ENCODE data around the gene GMCL2. TPM values are rescaled to one million over a fixed set of nuclear protein-coding genes. Genes with fewer than 3 reads are reported as not detected.
A peak's percentile ranks its signal among the peaks of the same experiment; 100 is the strongest.
"Not testable (repeated sequence)": the region's sequence is repeated elsewhere in the genome, so short reads cannot be mapped to it uniquely, and the experiment has no call there.

GMCL2 gene
- total RNA-seq, 1 donor from 2014 or later: not detected

DNA sequence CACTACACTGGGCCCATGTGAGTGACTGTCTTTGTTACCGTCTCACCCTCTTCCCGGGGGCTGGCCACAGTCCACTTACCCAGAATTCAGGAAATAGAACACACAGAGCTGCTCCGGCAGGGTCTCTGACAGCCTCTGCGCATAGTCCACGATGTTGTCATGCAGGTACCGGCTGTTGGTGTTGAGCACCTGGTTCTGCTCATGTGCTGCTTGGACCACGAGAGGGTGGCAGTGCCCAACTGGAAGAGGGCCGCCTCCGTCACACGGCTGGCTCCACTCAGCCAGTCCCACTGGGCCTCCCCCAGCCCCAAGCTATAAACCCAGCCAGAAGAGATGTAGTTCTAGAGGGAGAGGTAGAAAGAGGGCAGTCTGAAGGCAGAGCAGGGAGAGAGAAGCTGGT, 42.7 kb upstream of the GMCL2 start:
- Histone ChIP-seq H3K27ac (no peak overlapping the region), H3K27me3 (ENCODE audit: low read depth) (no peaks in the 10 kb centered on the region), H3K9me3 (no peaks in the 10 kb centered on the region), H3K36me3 (peaks cover 60% of the 10 kb centered on the region), H3K4me3 (no peak overlapping the region), H3K4me1 (peaks cover 39% of the 10 kb centered on the region)
- intact Hi-C loops (cut with DNase I): no loop called here
- TF ChIP-seq, protein P1, sequence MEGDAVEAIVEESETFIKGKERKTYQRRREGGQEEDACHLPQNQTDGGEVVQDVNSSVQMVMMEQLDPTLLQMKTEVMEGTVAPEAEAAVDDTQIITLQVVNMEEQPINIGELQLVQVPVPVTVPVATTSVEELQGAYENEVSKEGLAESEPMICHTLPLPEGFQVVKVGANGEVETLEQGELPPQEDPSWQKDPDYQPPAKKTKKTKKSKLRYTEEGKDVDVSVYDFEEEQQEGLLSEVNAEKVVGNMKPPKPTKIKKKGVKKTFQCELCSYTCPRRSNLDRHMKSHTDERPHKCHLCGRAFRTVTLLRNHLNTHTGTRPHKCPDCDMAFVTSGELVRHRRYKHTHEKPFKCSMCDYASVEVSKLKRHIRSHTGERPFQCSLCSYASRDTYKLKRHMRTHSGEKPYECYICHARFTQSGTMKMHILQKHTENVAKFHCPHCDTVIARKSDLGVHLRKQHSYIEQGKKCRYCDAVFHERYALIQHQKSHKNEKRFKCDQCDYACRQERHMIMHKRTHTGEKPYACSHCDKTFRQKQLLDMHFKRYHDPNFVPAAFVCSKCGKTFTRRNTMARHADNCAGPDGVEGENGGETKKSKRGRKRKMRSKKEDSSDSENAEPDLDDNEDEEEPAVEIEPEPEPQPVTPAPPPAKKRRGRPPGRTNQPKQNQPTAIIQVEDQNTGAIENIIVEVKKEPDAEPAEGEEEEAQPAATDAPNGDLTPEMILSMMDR (IDR thresholded peaks at IDR 0.05): no peak
- ATAC-seq (no peak), DNase-seq (peak; percentile 35)

DNA sequence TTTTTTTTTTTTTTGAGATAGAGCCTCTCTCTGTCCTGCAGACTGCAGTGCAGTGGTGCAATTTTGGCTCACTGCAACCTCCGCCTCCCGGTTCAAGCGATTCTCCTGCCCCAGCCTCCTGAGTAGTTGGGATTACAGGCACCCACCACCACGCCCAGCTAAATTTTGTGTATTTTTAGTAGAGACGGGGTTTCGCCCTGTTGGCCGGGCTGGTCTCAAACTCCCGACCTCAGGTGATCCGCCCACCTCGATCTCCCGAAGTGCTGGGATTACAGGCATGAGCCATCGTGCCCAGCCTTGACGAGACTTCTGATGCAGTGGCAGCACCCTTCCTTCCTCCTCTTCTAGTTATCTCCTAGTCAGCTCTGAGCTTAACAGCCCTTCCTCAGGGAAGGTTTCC, 41.9 kb upstream of the GMCL2 start:
- peak; percentile 10 for DNase-seq
- intact Hi-C loops (cut with DNase I); H3K9me3 ChIP-seq; H3K4me3 ChIP-seq; H3K27ac ChIP-seq; H3K27me3 ChIP-seq (ENCODE audit: low read depth); ATAC-seq: not testable (repeated sequence)
- H3K36me3 ChIP-seq: peaks cover 66% of the 10 kb centered on the region
- peaks cover 32% of the 10 kb centered on the region for H3K4me1 ChIP-seq

DNA sequence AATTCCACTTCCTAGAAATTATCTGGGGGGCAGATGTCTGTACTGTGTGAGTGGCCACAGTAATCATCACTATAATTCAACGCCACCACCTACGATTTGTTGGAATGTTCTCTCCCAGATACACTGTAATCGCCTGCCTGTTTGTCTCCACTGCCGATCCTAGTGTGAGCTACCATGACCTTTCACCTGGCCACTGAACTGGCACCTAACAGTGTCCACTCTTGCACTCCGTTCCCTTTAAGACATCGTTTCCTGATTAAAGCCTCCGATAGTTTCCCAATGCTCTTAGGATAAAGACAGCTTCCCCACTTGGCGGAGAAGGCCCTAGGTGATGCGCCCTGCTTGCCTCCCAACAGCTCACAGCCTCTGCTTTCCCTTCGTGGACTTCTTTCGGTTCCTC, 41.4 kb upstream of the GMCL2 start:
- H3K4me3 ChIP-seq: no peak overlapping the region

DNA sequence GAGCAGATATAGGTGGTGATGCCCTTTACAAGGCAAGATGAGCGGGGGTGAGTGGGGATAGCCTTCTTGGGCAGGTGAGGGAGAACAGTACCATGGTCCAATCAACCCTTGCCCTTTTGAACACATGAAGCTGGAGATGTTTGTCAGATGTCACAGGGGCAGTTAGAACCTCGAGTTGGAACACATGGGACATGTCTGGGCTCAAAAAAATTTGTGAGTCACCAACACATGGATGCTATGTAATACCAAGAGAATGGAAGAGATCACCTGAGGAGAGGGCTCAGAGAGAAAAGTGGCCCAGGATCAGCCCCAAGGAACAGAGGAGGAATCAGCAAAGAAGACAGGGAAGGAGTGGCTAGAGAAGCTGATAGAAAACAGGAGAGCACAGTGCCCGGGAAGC, 40.8 kb upstream of the GMCL2 start:
- TF ChIP-seq, protein P1 (IDR thresholded peaks at IDR 0.05): no peak
- intact Hi-C loops (cut with DNase I): no loop called here
- H3K4me1 ChIP-seq: peaks cover 27% of the 10 kb centered on the region
- peaks cover 69% of the 10 kb centered on the region for H3K36me3 ChIP-seq
- H3K9me3 ChIP-seq: no peaks in the 10 kb centered on the region
- H3K27ac ChIP-seq: no peak overlapping the region
- no peaks in the 10 kb centered on the region for H3K27me3 ChIP-seq (ENCODE audit: low read depth)
- DNase-seq: no peak
- H3K4me3 ChIP-seq: no peak overlapping the region
- ATAC-seq: no peak

More for the DNA sequence above, 41.4 kb upstream of the GMCL2 start:
- peaks cover 69% of the 10 kb centered on the region for H3K36me3 ChIP-seq
- ATAC-seq (no peak), DNase-seq (no peak)
- intact Hi-C loops (cut with DNase I): no loop called here
- H3K27ac ChIP-seq: no peak overlapping the region
- no peaks in the 10 kb centered on the region for H3K9me3 ChIP-seq
- TF ChIP-seq, protein P1 (IDR thresholded peaks at IDR 0.05): no peak
- no peaks in the 10 kb centered on the region for H3K27me3 ChIP-seq (ENCODE audit: low read depth)
- H3K4me1 ChIP-seq: peaks cover 31% of the 10 kb centered on the region

DNA sequence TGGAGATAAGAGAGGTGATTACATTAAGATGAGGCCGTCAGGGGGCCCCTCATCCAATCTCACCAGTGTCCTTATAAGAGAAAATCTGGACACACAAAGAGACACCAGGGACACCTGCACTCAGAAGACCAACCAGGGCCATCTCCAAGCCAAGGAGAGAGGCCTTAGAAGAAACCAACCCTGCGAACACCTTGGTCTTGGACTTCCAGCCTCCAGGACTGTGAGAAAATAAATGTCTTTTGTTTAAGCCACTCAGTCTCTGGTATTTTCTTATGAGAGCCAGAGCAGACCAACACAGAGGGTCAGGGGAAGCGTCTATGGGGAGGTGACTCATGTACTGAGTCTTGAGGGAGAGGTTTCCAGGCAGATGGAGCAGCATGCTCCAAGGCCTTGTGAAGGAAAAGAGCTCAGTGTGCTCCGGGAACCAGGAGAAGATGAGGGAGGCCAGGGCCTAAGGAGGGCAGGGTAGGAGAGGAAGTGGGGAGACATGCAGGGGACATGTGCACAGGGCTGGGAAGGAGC, 40.0 kb upstream of the GMCL2 start:
- Histone ChIP-seq H3K27me3 (ENCODE audit: low read depth) (no peaks in the 10 kb centered on the region), H3K9me3 (no peaks in the 10 kb centered on the region), H3K27ac (no peak overlapping the region), H3K4me3 (no peak overlapping the region), H3K4me1 (peaks cover 25% of the 10 kb centered on the region), H3K36me3 (peaks cover 74% of the 10 kb centered on the region)
- no peak for ATAC-seq
- intact Hi-C loops (cut with DNase I): no loop called here
- peak; percentile 5 for DNase-seq
- TF ChIP-seq, protein P1 (IDR thresholded peaks at IDR 0.05): no peak

DNA sequence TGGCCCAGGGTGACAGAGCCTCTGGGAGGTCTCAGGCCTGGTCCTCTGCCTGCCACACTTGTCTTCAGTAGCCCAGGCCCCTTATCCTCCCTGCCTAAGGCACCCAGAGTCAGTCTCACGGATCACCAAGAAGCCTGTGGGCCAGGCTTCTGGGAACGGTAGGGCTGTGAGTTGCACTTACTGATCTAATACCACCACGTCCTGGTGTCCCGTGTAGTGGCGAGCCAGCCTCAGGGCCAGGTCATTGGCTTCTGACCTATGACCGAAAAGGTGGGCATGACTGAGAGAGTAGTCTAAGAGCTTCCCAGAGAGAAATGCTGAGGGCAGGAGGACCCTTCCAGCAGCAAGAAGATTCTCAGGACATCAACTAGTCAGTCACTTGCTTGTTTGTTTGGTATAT, 38.0 kb upstream of the GMCL2 start:
- ATAC-seq: no peak
- intact Hi-C loops (cut with DNase I): no loop called here
- Histone ChIP-seq H3K4me3 (no peak overlapping the region), H3K9me3 (no peaks in the 10 kb centered on the region), H3K27me3 (ENCODE audit: low read depth) (no peaks in the 10 kb centered on the region), H3K36me3 (peaks cover 79% of the 10 kb centered on the region), H3K4me1 (peaks cover 8% of the 10 kb centered on the region), H3K27ac (no peak overlapping the region)
- TF ChIP-seq, protein P1 (IDR thresholded peaks at IDR 0.05): no peak
- peak; percentile 35 for DNase-seq
